B cell (primary cell): ENCODE results near the gene ESR1. TPM values are rescaled to one million over a fixed set of nuclear protein-coding genes. Genes with fewer than 3 reads are reported as not detected.

Experiments
- ATAC-seq: fragments of 200-7000 bp; cut with Tn5 transposase; one replicate; pipeline ENCODE4 v1.10.0; 2021; ENCODE audit warnings: low read depth, mild to moderate bottlenecking, moderate number of reproducible peaks, moderate library complexity
- CTCF ChIA-PET: fragments of 350-600 bp; sonication (Branson Sonifier 250); formaldehyde crosslinking; loops from one replicate; lab custom pipeline; 2021; ENCODE audit warnings: antibody characterized with exemption, inconsistent platforms; lab: Charles Lee
- POLR2A ChIA-PET: fragments of 350-600 bp; sonication (Branson Sonifier 250); formaldehyde crosslinking; loops from one replicate; lab custom pipeline; 2021; ENCODE audit warnings: antibody characterized with exemption; lab: Charles Lee
- DNase-seq: peaks from one replicate; pipeline ENCODE4 v3.0.0; 2013
- H2AFZ ChIP-seq: 2 replicates; pipeline ENCODE4 v1.6.1; 2012; ENCODE audit warnings: mild to moderate bottlenecking, low read depth, low read length; ENCODE audit not compliant: insufficient read depth, poor library complexity, severe bottlenecking
- H3K27ac ChIP-seq, 2 donors: 1 replicate in 1 of 2; 2 replicates in 1 of 2; pipeline ENCODE4 v1.5.1; 2012 to 2013; ENCODE audit warnings: low read length in 2 of 2, mild to moderate bottlenecking in 2 of 2, moderate library complexity in 1 of 2
- H3K27me3 ChIP-seq, 4 experiments: fragments of 200-600 bp in 1 of 4; sonication (generic) in 1 of 4; replicated peaks in 1 of 4; 1 replicate in 2 of 4; 2 replicates in 2 of 4; pipeline versions ENCODE4 v1.6.1 to v1.7.0; 2013 to 2016; ENCODE audit warnings: low read length in 3 of 4, mild to moderate bottlenecking in 2 of 4, mixed read lengths in 1 of 4, moderate library complexity in 1 of 4; ENCODE audit not compliant: insufficient read depth in 4 of 4, control insufficient read depth in 3 of 4; ENCODE audit errors: control extremely low read depth in 1 of 4
- H3K36me3 ChIP-seq, 2 experiments: replicated peaks in 1 of 2; 1 replicate in 1 of 2; 2 replicates in 1 of 2; pipeline versions ENCODE4 v1.6.1 to v1.7.1; 2013; ENCODE audit warnings: low read length in 1 of 2; ENCODE audit not compliant: insufficient read depth in 2 of 2, control insufficient read depth in 1 of 2; ENCODE audit errors: control extremely low read depth in 1 of 2, extremely low read depth in 1 of 2
- H3K4me1 ChIP-seq, 2 donors: fragments of 200-600 bp in 1 of 2; sonication (generic) in 1 of 2; 1 replicate in 1 of 2; 2 replicates in 1 of 2; pipeline versions ENCODE4 v1.5.1 to v1.6.1; 2013 to 2017; ENCODE audit warnings: low read length in 2 of 2; ENCODE audit not compliant: control insufficient read depth in 2 of 2, insufficient read depth in 2 of 2
- H3K4me2 ChIP-seq: replicated peaks from 2 replicates; pipeline ENCODE3; 2012; ENCODE audit warnings: mild to moderate bottlenecking, low read depth, low read length; ENCODE audit not compliant: poor library complexity, severe bottlenecking
- H3K4me3 ChIP-seq, 5 experiments: fragments of 200-600 bp in 1 of 5; sonication (generic) in 1 of 5; 1 replicate in 3 of 5; 2 replicates in 2 of 5; pipeline versions ENCODE4 v1.5.1 to v1.7.0; 2011 to 2016; ENCODE audit warnings: low read length in 4 of 5, mild to moderate bottlenecking in 4 of 5, low read depth in 2 of 5, control low read depth in 1 of 5, moderate library complexity in 1 of 5; ENCODE audit not compliant: insufficient read depth in 1 of 5; ENCODE audit errors: control extremely low read depth in 1 of 5, extremely low read depth in 1 of 5
- H3K79me2 ChIP-seq: fragments of 200-600 bp; sonication (generic); one replicate; pipeline ENCODE4 v1.6.0; 2016; ENCODE audit warnings: low read length; ENCODE audit not compliant: control insufficient read depth, insufficient read depth
- H3K9ac ChIP-seq: fragments of 200-600 bp; sonication (generic); 2 replicates; pipeline ENCODE4 v1.6.1; 2017; ENCODE audit warnings: mild to moderate bottlenecking, low read length, moderate library complexity
- H3K9me3 ChIP-seq, 3 donors: one replicate each; pipeline versions ENCODE4 v1.6.1 to v1.7.1; 2013; ENCODE audit warnings: low read length in 2 of 3; ENCODE audit not compliant: control insufficient read depth in 2 of 3, insufficient read depth in 1 of 3; ENCODE audit errors: control extremely low read depth in 1 of 3
- H4K20me1 ChIP-seq: 2 replicates; pipeline ENCODE4 v1.6.0; 2012; ENCODE audit warnings: mild to moderate bottlenecking, low read length; ENCODE audit not compliant: insufficient read depth, control insufficient read depth, poor library complexity, severe bottlenecking
- H3K27ac Mint-ChIP-seq: one replicate; pipeline ENCODE4 v1.8.0; 2021; ENCODE audit warnings: mixed read lengths
- H3K27me3 Mint-ChIP-seq: one replicate; pipeline ENCODE4 v1.8.0; 2021; ENCODE audit warnings: mixed read lengths
- H3K4me1 Mint-ChIP-seq: one replicate; pipeline ENCODE4 v1.8.0; 2021; ENCODE audit warnings: mixed read lengths
- H3K4me3 Mint-ChIP-seq: one replicate; pipeline ENCODE4 v1.8.0; 2021; ENCODE audit warnings: mixed read lengths
- H3K9me3 Mint-ChIP-seq: one replicate; pipeline ENCODE4 v1.8.0; 2022; ENCODE audit warnings: mixed read lengths; ENCODE audit not compliant: insufficient read depth
- CTCF ChIP-seq: fragments of 200-600 bp; IDR thresholded peaks from one replicate; pipeline ENCODE4 v1.8.0; 2022; ENCODE audit warnings: antibody characterized with exemption, mild to moderate bottlenecking
- EZH2 ChIP-seq: IDR thresholded peaks from 2 replicates; pipeline ENCODE4 v1.6.1; 2012; ENCODE audit warnings: borderline replicate concordance, low read depth, mild to moderate bottlenecking, moderate library complexity, low read length; ENCODE audit not compliant: insufficient read depth, poor library complexity, severe bottlenecking
- WGBS: methylation state at CpG from one replicate; pipeline ENCODE4 v1.1.5; 2013; ENCODE audit warnings: missing lambda C conversion rate; ENCODE audit not compliant: insufficient coverage; 5-methylcytosine and 5-hydroxymethylcytosine counted together
- intact Hi-C: fragments of 100-400 bp; cut with micrococcal nuclease; formaldehyde crosslinking; loops from one replicate; pipeline ENCODE4 v1.10.0; 2022
- polyA plus RNA-seq: library from polyadenylated mRNA; depleted of rRNA; stranded (reverse); fragments of >200 nt; gene quantifications from 2 replicates; pipeline ENCODE4 v1.2.3, GENCODE V29; 2012
- total RNA-seq, 2 donors: library from RNA; stranded (reverse); fragments of 120-200 nt in 1 of 2; gene quantifications; 1 replicate in 1 of 2; 2 replicates in 1 of 2; pipeline versions ENCODE4 v1.2.3 to v1.2.4, GENCODE V29; 2013 to 2022

The ESR1 gene
- total and polyA plus RNA-seq, 2 donors (not counting 1 experiment from before 2014, with no cell fraction given), result 0.46 to 5.9 TPM

- H3K4me3 ChIP-seq, result no peak overlapping the region
- no peaks in the 10 kb centered on the region for H3K9me3 ChIP-seq
- no peak overlapping the region for H3K4me3 Mint-ChIP-seq
- TF ChIP-seq CTCF (no peak), EZH2 (no peak)
- ChIA-PET CTCF (interaction anchor here (1.4 kb wide), 2 partner anchors 363 to 437 kb away, joined by 5 to 6 read pairs; no protein-coding TSS in a partner anchor), POLR2A (no interaction called here)
- no peaks in the 10 kb centered on the region for H3K4me1 ChIP-seq
- DNase-seq, result no peak
- H3K9me3 Mint-ChIP-seq, result no peaks in the 10 kb centered on the region
- intact Hi-C loops, result no loop called here
- no CpG with 5 or more reads among the region's 8 CpGs for WGBS
- H3K27me3 ChIP-seq, result no peaks in the 10 kb centered on the region
- H3K4me1 Mint-ChIP-seq, result peaks cover 2% of the 10 kb centered on the region
- H3K4me2 ChIP-seq, result no peak overlapping the region
- H3K9ac ChIP-seq, result no peak overlapping the region
- no peak overlapping the region for H2AFZ ChIP-seq
- H4K20me1 ChIP-seq, result no peaks in the 10 kb centered on the region
- no peak for ATAC-seq
- no peaks in the 10 kb centered on the region for H3K79me2 ChIP-seq
- H3K36me3 ChIP-seq, result peaks cover 4 to 75% of the 10 kb centered on the region in 2 experiments
- no peaks in the 10 kb centered on the region for H3K27me3 Mint-ChIP-seq
- H3K27ac Mint-ChIP-seq, result no peak overlapping the region
- no peak overlapping the region for H3K27ac ChIP-seq
Measured at GRCh38 chr6:152127432-152128165, 320.1 kb downstream of the ESR1 start.

DNA sequence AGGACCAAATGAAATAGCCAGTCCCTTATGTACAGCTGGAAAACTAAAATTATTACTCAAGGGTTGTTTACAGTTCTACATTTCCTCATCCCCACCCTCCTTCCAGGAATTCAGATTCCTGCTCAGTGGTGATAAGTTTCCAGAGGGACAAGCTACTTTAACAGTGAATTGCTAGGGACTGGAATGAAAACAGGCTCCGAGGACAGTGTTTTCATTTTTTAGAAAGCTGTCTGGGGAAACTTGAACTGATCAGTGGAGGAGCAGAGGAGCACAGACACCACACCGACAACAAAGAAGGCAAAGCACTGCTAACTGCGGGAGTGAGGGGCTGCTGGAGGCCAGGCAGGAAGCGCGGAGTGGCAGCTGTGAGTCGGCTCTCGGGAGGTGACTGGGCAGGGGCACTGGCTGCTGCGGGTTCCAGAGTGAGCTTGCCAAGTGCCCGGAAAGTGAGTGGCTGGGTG is 322.2 kb downstream of the ESR1 start:
- no peak overlapping the region for H3K4me3 ChIP-seq
- no peak overlapping the region for H3K9ac ChIP-seq
- ATAC-seq (no peak), DNase-seq (no peak)
- H3K36me3 ChIP-seq, result peaks cover 5 to 78% of the 10 kb centered on the region in 2 experiments
- TF ChIP-seq CTCF (no peak), EZH2 (no peak)
- Mint-ChIP-seq H3K9me3 (no peaks in the 10 kb centered on the region), H3K4me1 (no peaks in the 10 kb centered on the region), H3K27ac (no peak overlapping the region), H3K4me3 (no peak overlapping the region), H3K27me3 (no peaks in the 10 kb centered on the region)
- H2AFZ ChIP-seq, result no peak overlapping the region
- POLR2A ChIA-PET, result no interaction called here
- WGBS, result 87% methylated on average over 8 of the region's 9 CpGs
- no peak overlapping the region for H3K27ac ChIP-seq
- no peaks in the 10 kb centered on the region for H3K27me3 ChIP-seq
- H3K79me2 ChIP-seq, result no peaks in the 10 kb centered on the region
- CTCF ChIA-PET, result no interaction called here
- intact Hi-C loops, result no loop called here
- H3K4me2 ChIP-seq, result no peak overlapping the region
- H3K4me1 ChIP-seq, result no peaks in the 10 kb centered on the region
- no peaks in the 10 kb centered on the region for H3K9me3 ChIP-seq
- H4K20me1 ChIP-seq, result no peaks in the 10 kb centered on the region
